Jurkat, Clone E6-1 (cell line): ENCODE data around the gene DKKL1. TPM values are rescaled to one million over a fixed set of nuclear protein-coding genes. Genes with fewer than 3 reads are reported as not detected.
"Not testable (repeated sequence)": the region's sequence is repeated elsewhere in the genome, so short reads cannot be mapped to it uniquely, and the experiment has no call there.

Experiments
- DNase-seq: peaks from one replicate; pipeline ENCODE4 v3.0.0-alpha.2; 2011; ENCODE audit warnings: low read depth, low spot score
- H3K4me3 ChIP-seq: 2 replicates; pipeline ENCODE4 v1.5.1; 2011; ENCODE audit warnings: mild to moderate bottlenecking, low read length, control low read depth, moderate library complexity
- polyA plus RNA-seq: library from polyadenylated mRNA; unstranded; fragments of >200 nt; gene quantifications from one replicate; pipeline ENCODE4 v1.2.1, GENCODE V29; 2012; ENCODE audit warnings: missing spikeins; ENCODE audit not compliant: insufficient read length, insufficient read depth

DKKL1 gene
- polyA plus RNA-seq, result not detected

GRCh38 chr19:49363268-49364082 lies at the start of gene DKKL1:
DKKL1 (plus strand) TSS chr19:49363877; CDS start chr19:49363999, 122 bp downstream.
- peak; percentile 10 for DNase-seq
- H3K4me3 ChIP-seq, result no peak within 1 kb of the TSS

GRCh38 chr19:49315111-49315510 lies 48.6 kb upstream of the DKKL1 start:
- no peak for DNase-seq
- no peak overlapping the region for H3K4me3 ChIP-seq

GRCh38 chr19:49316284-49316683 lies 47.4 kb upstream of the DKKL1 start:
- DNase-seq, result no peak
- no peak overlapping the region for H3K4me3 ChIP-seq

GRCh38 chr19:49318296-49318695 lies 45.4 kb upstream of the DKKL1 start:
- DNase-seq, result no peak
- no peak overlapping the region for H3K4me3 ChIP-seq

GRCh38 chr19:49324801-49325576 lies 38.7 kb upstream of the DKKL1 start, which contains the start of gene SLC6A16:
SLC6A16 (minus strand) TSS chr19:49325191; CDS start chr19:49311347, 13,844 bp downstream.
- no peak for DNase-seq
- no peak within 1 kb of the TSS for H3K4me3 ChIP-seq

GRCh38 chr19:49325756-49326155 lies 37.9 kb upstream of the DKKL1 start:
- not testable (repeated sequence) for DNase-seq, H3K4me3 ChIP-seq

GRCh38 chr19:49326165-49326704 lies 37.4 kb upstream of the DKKL1 start:
- H3K4me3 ChIP-seq, result no peak overlapping the region
- DNase-seq, result no peak

- H3K4me3 ChIP-seq, result no peak overlapping the region
- peak; percentile 53 for DNase-seq
These were observed 35.7 kb upstream of the DKKL1 start for GRCh38 chr19:49327878-49328544.

- DNase-seq, result no peak
- H3K4me3 ChIP-seq, result no peak overlapping the region
These were observed 34.9 kb upstream of the DKKL1 start for GRCh38 chr19:49328741-49329140.

- not testable (repeated sequence) for H3K4me3 ChIP-seq, DNase-seq
These were observed 32.5 kb upstream of the DKKL1 start for GRCh38 chr19:49331187-49331586.

- H3K4me3 ChIP-seq, result no peak overlapping the region
- peak; percentile 86 for DNase-seq
These were observed 32.0 kb upstream of the DKKL1 start for GRCh38 chr19:49331616-49332055.

GRCh38 chr19:49332691-49333417 lies 30.8 kb upstream of the DKKL1 start:
- not testable (repeated sequence) for H3K4me3 ChIP-seq, DNase-seq

GRCh38 chr19:49333418-49333805 lies 30.3 kb upstream of the DKKL1 start:
- DNase-seq, result no peak
- H3K4me3 ChIP-seq, result peak overlapping the region; percentile 23; the same call in 1 of the 2 replicates

- H3K4me3 ChIP-seq, result peak overlapping the region; percentile 23; the same call in 1 of the 2 replicates
- DNase-seq, result peak; percentile 68
These were observed 29.8 kb upstream of the DKKL1 start for GRCh38 chr19:49333811-49334288.

- no peak for DNase-seq
- no peak within 1 kb of the TSS for H3K4me3 ChIP-seq
These were observed 28.4 kb upstream of the DKKL1 start, which contains the start of gene CD37 for GRCh38 chr19:49335071-49335783. CD37 (plus strand) TSS chr19:49335406; CDS start chr19:49335541, 135 bp downstream.

GRCh38 chr19:49335784-49336481 lies 27.7 kb upstream of the DKKL1 start:
- no peak overlapping the region for H3K4me3 ChIP-seq
- DNase-seq, result no peak
